ENCODE measurements around the gene ELMO2. TPM values are rescaled to one million over a fixed set of nuclear protein-coding genes. Genes with fewer than 3 reads are reported as not detected.

The ELMO2 gene
- total RNA-seq, 1 donor from 2014 or later: 24.5 TPM

DNA sequence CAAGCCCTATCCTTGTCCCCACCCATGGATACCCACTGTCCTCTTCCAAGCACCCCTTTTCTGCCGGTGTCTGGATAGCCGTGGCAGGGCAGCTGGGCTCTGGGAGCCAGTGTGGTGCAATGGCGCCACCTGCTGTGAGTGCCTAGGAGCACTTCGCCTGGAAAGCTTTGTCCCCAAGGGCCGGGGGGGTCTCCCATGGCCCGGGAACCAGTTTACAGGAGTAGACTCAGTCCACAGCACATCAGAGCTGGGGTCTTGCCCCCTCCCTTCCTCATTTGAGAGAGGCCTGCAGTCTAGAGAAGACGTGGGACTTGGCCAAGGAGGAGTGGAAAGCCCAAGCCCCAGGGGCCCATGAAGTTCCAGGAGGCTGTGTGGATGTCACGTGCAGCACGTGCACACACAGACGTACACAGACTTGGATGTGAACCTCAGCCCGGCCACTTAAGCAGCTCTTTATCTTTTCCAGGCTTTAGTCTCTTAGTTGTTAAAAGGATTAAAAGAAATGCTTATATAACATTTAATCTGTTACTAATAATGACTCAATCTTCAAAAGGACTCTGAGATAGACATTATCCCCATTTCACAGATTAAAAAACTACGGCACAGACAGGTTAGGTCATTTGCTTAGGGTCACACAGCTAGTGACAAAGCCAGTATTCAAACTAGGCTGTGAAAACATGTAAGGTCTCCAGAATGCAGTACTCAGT is 57.2 kb downstream of the ELMO2 start:
- Histone ChIP-seq H3K27ac (ENCODE audit: low read depth, low read length) (no peak overlapping the region), H3K4me3 (ENCODE audit: low read length in 3 of 3) (no peak overlapping the region), H3K27me3 (ENCODE audit: control insufficient read depth in 3 of 3, insufficient read depth in 3 of 3, low read length in 3 of 3) (no peaks in the 10 kb centered on the region), H3K36me3 (ENCODE audit: control insufficient read depth in 3 of 3, insufficient read depth in 3 of 3, low read length in 3 of 3) (peaks cover 12 to 23% (median 20%) of the 10 kb centered on the region in 3 donors), H3K9ac (ENCODE audit: low read depth in 1 of 3, low read length in 3 of 3) (no peak overlapping the region), H3K4me1 (ENCODE audit: control insufficient read depth in 3 of 3, insufficient read depth in 3 of 3, low read length in 3 of 3) (peaks cover 0 to 11% (median 0%) of the 10 kb centered on the region in 3 donors), H3K9me3 (ENCODE audit: control insufficient read depth in 3 of 3, low read length in 3 of 3) (no peaks in the 10 kb centered on the region)

DNA sequence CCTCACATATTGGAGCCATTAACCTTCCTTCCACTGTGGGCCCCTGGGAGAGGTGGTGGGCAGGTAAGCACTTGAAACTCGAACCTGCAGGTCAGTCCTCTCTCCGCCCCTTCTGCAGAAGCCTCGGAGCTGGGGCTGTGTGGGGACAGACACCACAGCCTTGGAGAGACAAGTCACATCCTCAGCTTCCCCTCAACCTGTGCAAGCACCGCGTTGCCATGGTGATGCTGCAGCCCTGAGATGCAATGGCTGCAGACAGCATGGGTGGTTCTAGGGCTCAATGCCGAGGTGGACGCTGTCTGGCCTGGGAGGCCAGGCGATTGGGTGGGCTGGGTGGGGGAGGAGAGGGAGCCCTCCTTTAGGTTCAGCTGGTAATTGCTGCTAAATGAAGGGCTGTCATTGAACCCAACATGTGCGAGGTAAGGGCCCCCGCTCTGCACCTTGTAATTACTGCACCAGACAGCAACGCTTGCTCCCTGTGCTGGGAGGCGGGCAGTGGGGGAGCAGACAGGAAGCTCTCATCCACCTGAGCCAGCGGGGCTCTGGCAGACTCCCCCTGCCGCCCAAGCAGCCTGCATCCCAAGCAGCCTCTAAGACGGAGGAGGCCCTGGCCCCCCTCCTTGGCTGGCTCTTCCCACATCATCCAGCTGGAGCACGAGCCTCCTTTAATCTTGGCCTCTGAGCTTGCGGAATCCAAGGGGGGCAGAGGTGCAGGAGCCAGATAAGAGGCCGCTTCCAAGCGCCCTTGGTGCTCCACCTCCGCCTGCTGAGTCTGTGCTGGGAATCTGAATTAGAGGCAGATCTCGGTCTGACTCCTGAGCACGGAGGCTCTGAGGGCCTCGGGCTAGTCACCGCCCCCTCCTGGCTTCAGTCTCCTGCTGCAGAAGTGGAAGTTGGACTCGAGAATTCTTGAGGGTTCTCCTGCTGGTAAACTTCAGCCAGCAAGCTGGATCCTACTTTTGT is 58.3 kb downstream of the ELMO2 start:
- Histone ChIP-seq H3K27me3 (ENCODE audit: control insufficient read depth in 3 of 3, insufficient read depth in 3 of 3, low read length in 3 of 3) (peaks cover 0 to 7% (median 3%) of the 10 kb centered on the region in 3 donors), H3K9ac (ENCODE audit: low read depth in 1 of 3, low read length in 3 of 3) (no peak overlapping the region), H3K36me3 (ENCODE audit: control insufficient read depth in 3 of 3, insufficient read depth in 3 of 3, low read length in 3 of 3) (peaks cover 12 to 23% (median 20%) of the 10 kb centered on the region in 3 donors), H3K27ac (ENCODE audit: low read depth, low read length) (no peak overlapping the region), H3K9me3 (ENCODE audit: control insufficient read depth in 3 of 3, low read length in 3 of 3) (no peaks in the 10 kb centered on the region), H3K4me3 (ENCODE audit: low read length in 3 of 3) (no peak overlapping the region), H3K4me1 (ENCODE audit: control insufficient read depth in 3 of 3, insufficient read depth in 3 of 3, low read length in 3 of 3) (peaks cover 4 to 21% (median 8%) of the 10 kb centered on the region in 3 donors)

DNA sequence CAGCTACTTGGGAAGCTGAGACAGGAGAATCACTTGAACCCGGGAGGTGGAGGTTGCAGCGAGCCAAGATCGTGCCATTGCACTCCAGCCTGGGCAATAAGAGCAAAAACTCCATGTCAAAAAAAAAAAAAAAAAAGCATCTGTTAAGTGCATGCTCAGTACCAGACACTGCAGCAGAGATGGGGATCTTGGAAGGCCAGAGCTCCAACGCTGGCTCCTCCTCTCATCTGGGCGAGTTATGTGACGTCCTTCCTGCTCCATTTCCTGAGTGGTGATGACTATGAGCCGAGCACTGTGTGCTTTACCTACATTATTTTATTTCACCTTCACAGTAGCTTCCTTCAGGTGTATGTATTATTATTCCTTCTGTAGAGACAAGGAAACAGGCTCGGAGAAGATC is 59.6 kb downstream of the ELMO2 start:
- Histone ChIP-seq H3K4me3 (ENCODE audit: low read length in 3 of 3) (no peak overlapping the region), H3K36me3 (ENCODE audit: control insufficient read depth in 3 of 3, insufficient read depth in 3 of 3, low read length in 3 of 3) (peaks cover 12 to 19% (median 18%) of the 10 kb centered on the region in 3 donors), H3K27ac (ENCODE audit: low read depth, low read length) (no peak overlapping the region), H3K9ac (ENCODE audit: low read depth in 1 of 3, low read length in 3 of 3) (no peak overlapping the region), H3K4me1 (ENCODE audit: control insufficient read depth in 3 of 3, insufficient read depth in 3 of 3, low read length in 3 of 3) (peaks cover 11 to 34% (median 17%) of the 10 kb centered on the region in 3 donors), H3K27me3 (ENCODE audit: control insufficient read depth in 3 of 3, insufficient read depth in 3 of 3, low read length in 3 of 3) (peaks cover 9 to 18% (median 17%) of the 10 kb centered on the region in 3 donors), H3K9me3 (ENCODE audit: control insufficient read depth in 3 of 3, low read length in 3 of 3) (no peaks in the 10 kb centered on the region)

DNA sequence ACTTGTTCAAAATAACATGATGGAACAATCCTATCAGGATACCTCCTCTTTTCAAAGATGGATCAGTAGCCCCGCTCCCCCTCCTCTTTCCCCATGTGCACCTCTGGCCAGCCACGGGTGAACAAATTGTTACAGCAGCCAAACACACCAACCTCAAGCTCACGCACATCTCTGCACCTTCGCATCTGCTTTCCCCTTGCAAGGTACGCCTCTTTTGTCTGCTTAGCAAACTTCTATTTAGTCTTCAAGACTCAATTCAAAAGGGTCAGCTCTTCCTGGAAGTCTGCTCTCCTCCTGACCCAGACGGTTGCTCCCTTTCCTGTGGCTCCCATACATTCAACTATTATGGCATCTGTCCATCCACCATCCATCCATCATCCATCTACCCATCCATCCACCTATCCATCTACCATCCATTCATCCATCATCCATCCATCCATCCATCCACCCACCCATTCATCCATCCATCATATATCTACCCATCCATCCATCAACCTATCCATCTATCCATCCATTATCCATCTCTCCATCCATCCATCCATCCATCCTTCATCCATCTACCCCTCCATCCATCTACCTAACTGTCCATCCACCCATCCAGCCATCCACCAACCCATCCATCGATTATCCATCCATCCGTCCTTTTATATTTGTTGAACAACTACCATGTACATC is 61.8 kb downstream of the ELMO2 start:
- Histone ChIP-seq H3K36me3 (ENCODE audit: control insufficient read depth in 3 of 3, insufficient read depth in 3 of 3, low read length in 3 of 3) (no peaks in the 10 kb centered on the region), H3K9me3 (ENCODE audit: control insufficient read depth in 3 of 3, low read length in 3 of 3) (no peaks in the 10 kb centered on the region), H3K9ac (ENCODE audit: low read depth in 1 of 3, low read length in 3 of 3) (no peak overlapping the region), H3K27me3 (ENCODE audit: control insufficient read depth in 3 of 3, insufficient read depth in 3 of 3, low read length in 3 of 3) (peaks cover 20 to 27% (median 25%) of the 10 kb centered on the region in 3 donors), H3K4me1 (ENCODE audit: control insufficient read depth in 3 of 3, insufficient read depth in 3 of 3, low read length in 3 of 3) (peaks cover 11 to 34% (median 17%) of the 10 kb centered on the region in 3 donors), H3K4me3 (ENCODE audit: low read length in 3 of 3) (no peak overlapping the region), H3K27ac (ENCODE audit: low read depth, low read length) (no peak overlapping the region)

DNA sequence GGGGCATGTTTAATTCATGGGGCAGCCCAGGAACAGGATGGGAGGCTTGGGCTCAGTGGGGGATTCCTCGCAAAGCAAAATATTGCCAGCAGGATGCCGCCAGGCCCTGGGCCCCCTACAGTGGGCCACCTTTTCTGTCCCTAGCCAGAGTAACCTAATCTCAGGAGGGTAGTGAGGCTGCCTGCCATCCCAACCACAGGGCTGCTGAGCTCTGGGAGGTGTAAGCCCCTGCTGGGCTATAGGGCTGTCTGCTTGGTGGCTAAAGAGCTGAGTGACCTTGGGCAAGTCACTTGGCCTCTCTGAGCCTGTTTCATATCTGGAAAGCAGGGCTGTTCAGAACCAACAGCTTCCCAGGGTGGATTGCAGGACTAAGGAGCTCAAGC is 62.4 kb downstream of the ELMO2 start:
- Histone ChIP-seq H3K9me3 (ENCODE audit: control insufficient read depth in 3 of 3, low read length in 3 of 3) (no peaks in the 10 kb centered on the region), H3K27me3 (ENCODE audit: control insufficient read depth in 3 of 3, insufficient read depth in 3 of 3, low read length in 3 of 3) (peaks cover 26 to 32% (median 32%) of the 10 kb centered on the region in 3 donors), H3K4me3 (ENCODE audit: low read length in 3 of 3) (no peak overlapping the region), H3K27ac (ENCODE audit: low read depth, low read length) (peak overlapping the region; percentile 61), H3K36me3 (ENCODE audit: control insufficient read depth in 3 of 3, insufficient read depth in 3 of 3, low read length in 3 of 3) (no peaks in the 10 kb centered on the region), H3K9ac (ENCODE audit: low read depth in 1 of 3, low read length in 3 of 3) (no peak overlapping the region), H3K4me1 (ENCODE audit: control insufficient read depth in 3 of 3, insufficient read depth in 3 of 3, low read length in 3 of 3) (peaks cover 11 to 32% (median 17%) of the 10 kb centered on the region in 3 donors)

DNA sequence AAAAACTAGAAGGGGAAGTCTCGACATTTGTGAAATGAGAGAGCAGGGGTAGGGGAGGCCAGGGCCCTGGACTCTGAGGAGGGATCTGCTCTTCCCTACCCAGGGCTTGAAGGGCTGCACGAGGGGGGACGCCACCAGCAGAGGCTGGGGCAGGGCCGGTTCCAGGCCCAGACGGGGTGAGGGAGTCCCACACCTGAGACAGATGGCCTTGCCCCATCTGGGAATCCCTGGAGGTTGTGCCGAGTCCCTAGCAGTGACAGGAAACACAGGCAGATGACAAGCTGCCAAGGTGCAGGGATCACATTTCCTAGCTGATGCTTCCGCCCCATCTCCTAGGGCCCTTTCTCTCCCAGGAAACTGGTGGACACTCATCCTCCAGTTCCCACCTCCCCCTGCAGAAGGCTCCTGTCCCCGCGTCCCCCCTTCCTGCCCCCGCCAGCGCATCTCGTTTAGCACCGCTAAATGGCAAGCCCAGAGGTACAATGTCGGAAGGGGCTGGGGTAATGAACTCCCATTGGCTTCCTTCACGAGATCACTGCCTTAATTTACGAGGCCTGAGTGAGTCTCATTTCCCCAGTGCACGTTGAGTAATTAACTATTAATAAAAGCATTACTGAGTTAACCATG is 63.0 kb downstream of the ELMO2 start:
- H3K4me3 ChIP-seq (ENCODE audit: low read length in 3 of 3): peak overlapping the region in 2 of 3 donors; percentile 29 to 47

DNA sequence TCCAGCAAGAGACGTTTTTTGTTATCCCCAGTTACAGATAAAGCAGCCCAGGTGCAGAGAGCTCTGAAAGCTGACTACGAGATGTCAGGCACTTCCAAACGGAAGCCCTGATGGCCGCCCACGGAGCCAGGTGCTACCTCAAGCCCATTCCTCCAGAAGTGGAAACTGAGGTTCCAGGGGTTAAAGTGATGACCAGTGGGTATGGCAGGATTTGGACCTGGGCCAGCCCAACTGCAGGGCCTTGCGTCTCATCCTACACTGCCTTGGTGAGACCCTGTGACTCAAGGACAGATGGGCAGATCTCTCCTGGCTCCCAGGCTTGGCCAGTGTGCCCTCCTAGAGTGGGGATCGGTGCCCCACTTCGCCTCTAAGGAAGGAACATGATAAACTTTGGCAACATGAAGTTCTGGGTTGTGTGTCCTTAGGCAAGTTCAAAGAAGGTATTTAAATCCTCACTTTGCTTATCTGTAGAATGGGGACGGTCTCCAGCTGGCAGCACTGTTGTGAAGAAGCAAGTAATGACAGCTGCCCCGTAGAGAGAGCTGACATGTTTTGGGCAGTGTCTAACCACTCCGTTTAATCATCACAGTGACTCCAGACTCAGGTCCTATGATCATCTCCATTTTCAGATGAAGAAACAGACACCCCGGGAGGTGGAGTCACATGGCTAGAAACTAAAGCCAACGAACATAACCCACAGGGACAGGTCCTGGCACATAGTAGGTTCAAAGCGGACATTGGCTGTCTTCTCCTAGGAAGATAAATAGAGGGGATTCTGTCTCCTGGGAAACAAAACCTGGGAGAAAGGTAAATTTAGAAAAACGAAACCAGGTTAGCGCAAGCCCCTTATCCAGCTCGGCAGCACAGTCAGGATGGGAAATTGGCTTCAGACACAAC is 63.7 kb downstream of the ELMO2 start:
- no peaks in the 10 kb centered on the region for H3K36me3 ChIP-seq (ENCODE audit: control insufficient read depth in 3 of 3, insufficient read depth in 3 of 3, low read length in 3 of 3)
- H3K4me1 ChIP-seq (ENCODE audit: control insufficient read depth in 3 of 3, insufficient read depth in 3 of 3, low read length in 3 of 3): peaks cover 11 to 29% (median 17%) of the 10 kb centered on the region in 3 donors
- peaks cover 33 to 41% (median 38%) of the 10 kb centered on the region in 3 donors for H3K27me3 ChIP-seq (ENCODE audit: control insufficient read depth in 3 of 3, insufficient read depth in 3 of 3, low read length in 3 of 3)
- H3K27ac ChIP-seq (ENCODE audit: low read depth, low read length): peak overlapping the region; percentile 61
- peak overlapping the region in 2 of 3 donors; percentile 52 to 57 for H3K9ac ChIP-seq (ENCODE audit: low read depth in 1 of 3, low read length in 3 of 3)
- no peaks in the 10 kb centered on the region for H3K9me3 ChIP-seq (ENCODE audit: control insufficient read depth in 3 of 3, low read length in 3 of 3)
- peak overlapping the region in 2 of 3 donors; percentile 13 to 47 for H3K4me3 ChIP-seq (ENCODE audit: low read length in 3 of 3)

More for the DNA sequence above, 63.0 kb downstream of the ELMO2 start:
- H3K27me3 ChIP-seq (ENCODE audit: control insufficient read depth in 3 of 3, insufficient read depth in 3 of 3, low read length in 3 of 3): peaks cover 28 to 37% (median 34%) of the 10 kb centered on the region in 3 donors
- no peaks in the 10 kb centered on the region for H3K36me3 ChIP-seq (ENCODE audit: control insufficient read depth in 3 of 3, insufficient read depth in 3 of 3, low read length in 3 of 3)
- H3K9me3 ChIP-seq (ENCODE audit: control insufficient read depth in 3 of 3, low read length in 3 of 3): no peaks in the 10 kb centered on the region
- H3K9ac ChIP-seq (ENCODE audit: low read depth in 1 of 3, low read length in 3 of 3): peak overlapping the region in 2 of 3 donors; percentile 52 to 57
- peaks cover 11 to 28% (median 17%) of the 10 kb centered on the region in 3 donors for H3K4me1 ChIP-seq (ENCODE audit: control insufficient read depth in 3 of 3, insufficient read depth in 3 of 3, low read length in 3 of 3)
- H3K27ac ChIP-seq (ENCODE audit: low read depth, low read length): peak overlapping the region; percentile 61

DNA sequence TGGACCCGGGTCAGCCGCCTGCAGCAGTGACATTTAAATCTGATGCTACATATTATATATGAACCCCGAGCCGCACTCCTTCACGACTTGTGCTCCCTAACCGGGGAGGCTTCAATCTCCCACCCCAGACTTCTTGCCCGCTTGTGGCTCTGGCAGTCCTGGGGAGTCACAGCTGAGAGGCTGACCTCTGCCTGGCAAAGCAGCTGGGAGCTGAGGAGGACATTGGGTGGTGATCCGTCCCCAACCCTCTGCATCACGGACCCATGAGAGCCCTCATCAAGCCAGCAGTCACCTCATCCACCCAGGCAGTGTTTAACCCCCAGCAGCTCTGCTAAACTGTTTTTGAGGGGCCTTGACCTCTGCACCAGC is 64.4 kb downstream of the ELMO2 start:
- Histone ChIP-seq H3K4me3 (ENCODE audit: low read length in 3 of 3) (no peak overlapping the region), H3K9me3 (ENCODE audit: control insufficient read depth in 3 of 3, low read length in 3 of 3) (no peaks in the 10 kb centered on the region), H3K9ac (ENCODE audit: low read depth in 1 of 3, low read length in 3 of 3) (no peak overlapping the region), H3K36me3 (ENCODE audit: control insufficient read depth in 3 of 3, insufficient read depth in 3 of 3, low read length in 3 of 3) (no peaks in the 10 kb centered on the region), H3K27me3 (ENCODE audit: control insufficient read depth in 3 of 3, insufficient read depth in 3 of 3, low read length in 3 of 3) (peaks cover 38 to 46% (median 45%) of the 10 kb centered on the region in 3 donors), H3K4me1 (ENCODE audit: control insufficient read depth in 3 of 3, insufficient read depth in 3 of 3, low read length in 3 of 3) (peaks cover 11 to 29% (median 17%) of the 10 kb centered on the region in 3 donors), H3K27ac (ENCODE audit: low read depth, low read length) (no peak overlapping the region)

All from skeletal muscle tissue (tissue), 4 donors.